GM21825 (cell line): ENCODE data around the gene RHOT2.

Source experiments
- ATAC-seq: cut with Tn5 transposase; IDR thresholded peaks from one replicate; pipeline ENCODE4 v1.9.1; 2021; ENCODE audit warnings: mild to moderate bottlenecking, moderate library complexity; ENCODE audit not compliant: unreplicated experiment

The RHOT2 gene

DNA sequence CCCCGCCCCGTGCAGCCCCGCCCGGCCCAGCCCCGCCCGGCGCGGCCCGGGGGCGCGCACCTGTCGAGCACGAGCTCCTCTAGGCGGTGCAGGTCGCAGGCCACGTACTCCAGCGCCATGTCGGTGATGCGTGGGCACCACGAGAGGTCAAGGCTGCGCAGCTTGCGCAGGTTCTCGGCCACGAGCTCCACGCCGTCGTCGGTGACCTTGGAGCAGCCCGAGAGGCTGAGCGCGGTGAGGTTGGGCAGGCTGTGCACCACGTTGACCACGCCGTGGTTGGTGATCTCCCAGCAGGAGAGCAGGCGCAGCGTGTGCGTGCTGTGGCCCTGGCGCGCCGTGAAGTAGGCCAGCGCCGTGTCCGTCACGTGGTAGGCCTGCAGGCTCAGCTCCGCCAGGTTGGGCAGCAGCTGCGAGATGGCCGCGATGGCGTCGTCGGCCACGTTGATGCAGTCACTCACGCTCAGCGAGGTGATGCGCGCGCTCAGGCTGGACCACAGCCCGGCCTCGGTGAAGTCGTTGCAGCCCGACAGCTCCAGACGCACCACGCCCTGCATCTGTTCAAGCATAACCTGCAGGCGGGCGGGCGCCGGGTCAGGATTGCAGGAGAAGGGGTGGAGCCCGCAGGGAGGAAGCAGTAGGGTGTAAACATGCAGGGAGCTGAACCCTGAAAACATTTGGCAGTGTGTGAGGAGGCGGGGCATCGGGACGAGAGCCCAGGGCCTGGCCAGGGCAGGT is 27.6 kb downstream of the RHOT2 start:
- ATAC-seq, result no peak

GRCh38 chr16:698911-699671 is 31.2 kb downstream of the RHOT2 start:
- ATAC-seq, result no peak

DNA sequence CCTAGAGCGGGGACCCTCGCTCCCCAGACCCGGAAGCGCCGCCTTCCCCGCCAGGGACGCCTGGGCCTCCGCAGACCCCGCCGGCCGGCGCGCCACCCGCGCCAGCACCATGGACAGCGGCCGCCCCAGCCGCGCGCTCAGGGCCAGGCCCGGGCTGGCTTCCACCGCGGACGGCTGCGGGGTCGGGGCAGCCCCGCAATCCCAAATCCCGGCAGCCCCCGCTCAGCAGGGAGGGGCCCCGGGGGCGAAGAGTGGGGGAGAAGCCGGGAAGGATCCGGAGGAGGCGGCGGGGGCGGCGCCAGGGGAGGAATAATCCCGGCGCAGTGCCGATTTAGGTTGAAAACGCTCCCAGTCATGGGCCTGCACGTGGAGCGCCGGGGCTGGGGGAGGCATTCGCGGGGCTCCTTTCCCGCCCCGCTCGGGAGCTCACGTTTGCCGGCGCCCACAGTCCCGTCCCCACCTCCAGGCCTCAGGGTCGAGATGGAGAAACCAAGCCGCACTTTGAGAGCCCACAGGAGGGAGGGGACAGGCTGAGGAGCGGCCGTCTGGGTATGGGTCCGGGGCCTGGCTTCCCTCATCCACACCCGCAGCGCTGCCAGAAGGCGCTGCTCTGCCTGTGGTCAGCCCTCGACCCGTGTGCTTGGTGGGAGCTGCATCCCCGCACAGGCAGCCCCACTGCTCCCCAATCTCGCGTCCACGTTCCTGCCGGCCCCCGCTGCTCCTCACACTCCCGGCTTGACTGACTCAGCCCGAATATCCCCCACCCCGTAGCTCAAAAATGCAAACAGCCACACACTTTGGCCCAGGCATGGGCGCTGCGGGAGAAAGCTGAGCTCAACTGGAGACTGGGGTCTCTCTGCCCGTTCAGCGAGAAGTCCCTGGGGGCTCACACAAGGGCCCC is 33.0 kb downstream of the RHOT2 start:
- no peak for ATAC-seq

GRCh38 chr16:702341-702740 is 34.4 kb downstream of the RHOT2 start:
- ATAC-seq, result no peak

- no peak for ATAC-seq
Observed at GRCh38 chr16:703406-703805, 35.5 kb downstream of the RHOT2 start.

DNA sequence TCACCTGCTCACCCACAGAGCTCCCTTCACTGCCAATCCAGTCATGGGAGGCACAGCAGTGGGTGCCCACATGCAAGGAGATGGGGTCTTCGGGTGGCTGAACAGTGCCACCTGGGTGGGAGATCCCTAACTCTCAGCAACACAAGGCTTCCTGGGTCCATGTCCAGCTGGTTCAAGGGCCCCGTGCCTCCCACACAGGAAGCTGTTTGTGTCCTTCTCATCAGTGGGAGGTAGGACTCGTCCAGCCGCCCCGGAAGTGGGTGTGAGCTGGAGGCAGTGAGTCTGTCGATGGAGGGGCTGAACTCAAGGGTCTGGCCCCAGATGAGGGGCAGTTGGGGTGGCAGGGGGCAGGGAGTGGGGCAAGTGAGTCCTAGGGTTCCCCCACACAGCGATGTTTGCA is 36.1 kb downstream of the RHOT2 start:
- ATAC-seq, result no peak

- no peak for ATAC-seq
Observed at GRCh38 chr16:704552-705380, 36.8 kb downstream of the RHOT2 start.

GRCh38 chr16:705431-706188 is 37.7 kb downstream of the RHOT2 start, which contains the start of gene FBXL16:
FBXL16 (minus strand) TSS chr16:705801; CDS start chr16:697405, 8,396 bp downstream.
- ATAC-seq, result no peak

- ATAC-seq, result no peak
Observed at GRCh38 chr16:706189-707061, 38.5 kb downstream of the RHOT2 start.

- no peak for ATAC-seq
Observed at GRCh38 chr16:707062-707538, 39.2 kb downstream of the RHOT2 start.

DNA sequence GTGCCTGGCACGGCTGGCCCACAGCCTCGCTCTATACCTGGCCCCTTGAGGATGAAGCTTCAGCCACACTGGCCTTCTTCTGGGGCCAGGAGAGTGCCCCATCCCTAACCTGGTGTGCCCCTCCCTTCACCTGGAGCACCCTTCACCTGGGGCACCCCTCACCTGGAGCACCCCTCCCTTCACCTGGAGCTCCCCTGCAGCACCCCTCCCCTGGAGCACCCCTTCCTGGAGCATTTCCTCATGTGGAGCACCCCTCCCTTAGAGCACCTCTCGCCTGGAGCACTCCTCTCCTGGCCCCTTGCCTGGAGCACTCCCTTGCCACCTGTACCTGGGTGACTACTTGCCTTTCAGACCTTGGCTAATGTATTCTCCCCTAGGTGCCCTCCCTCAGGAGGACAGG is 40.1 kb downstream of the RHOT2 start:
- no peak for ATAC-seq

- ATAC-seq, result no peak
Observed at GRCh38 chr16:708959-709358, 41.0 kb downstream of the RHOT2 start.

GRCh38 chr16:709566-710499 is 41.9 kb downstream of the RHOT2 start:
- ATAC-seq, result no peak

DNA sequence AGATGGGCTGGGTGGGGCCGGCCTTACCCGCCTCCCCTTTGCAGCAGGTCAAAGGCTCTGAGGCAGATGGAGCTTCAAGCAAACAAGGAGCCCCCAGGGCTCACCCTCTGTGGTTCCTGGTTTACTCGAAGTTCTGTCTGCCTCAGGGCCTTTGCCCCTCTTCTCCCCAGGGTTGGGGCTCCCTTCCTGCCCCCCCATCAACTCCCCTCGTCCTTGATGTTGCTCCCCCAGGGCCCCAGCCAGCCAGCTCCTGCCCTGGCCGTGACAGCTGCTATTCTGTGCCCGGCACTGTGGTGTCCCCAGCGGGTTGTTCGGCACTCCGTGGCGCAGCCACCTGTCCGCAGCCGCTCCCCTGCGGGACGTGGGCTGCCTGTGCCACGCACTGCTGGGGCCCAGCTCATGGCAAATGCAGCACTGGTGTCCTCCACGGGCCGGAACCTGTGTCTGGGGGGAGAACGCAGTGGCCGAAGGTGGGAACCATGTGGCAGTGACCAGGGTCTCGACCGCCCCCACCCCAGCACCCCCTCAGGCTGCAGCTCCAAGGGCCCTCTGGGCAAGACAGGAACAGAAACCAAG is 42.7 kb downstream of the RHOT2 start:
- ATAC-seq, result no peak

DNA sequence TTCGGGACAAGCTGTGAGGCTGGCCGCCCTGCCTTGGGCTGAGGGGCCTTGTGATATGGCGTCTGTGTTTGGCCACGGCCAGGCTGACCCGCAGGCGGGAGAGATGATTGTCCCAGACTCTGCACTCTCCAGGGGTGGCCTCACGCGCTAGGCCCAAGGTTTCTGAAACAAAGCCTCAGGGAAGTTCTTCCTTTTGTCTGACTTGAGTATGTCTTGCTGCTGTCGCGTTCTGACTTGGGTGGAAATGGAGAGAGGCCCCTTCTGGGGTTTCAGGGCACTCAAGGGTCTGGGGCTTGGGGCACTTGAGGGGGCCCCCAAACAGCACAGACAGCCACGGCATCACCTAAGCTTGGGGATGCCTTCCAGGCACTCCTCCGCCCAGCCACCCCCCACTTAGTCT is 43.2 kb downstream of the RHOT2 start:
- ATAC-seq, result no peak

DNA sequence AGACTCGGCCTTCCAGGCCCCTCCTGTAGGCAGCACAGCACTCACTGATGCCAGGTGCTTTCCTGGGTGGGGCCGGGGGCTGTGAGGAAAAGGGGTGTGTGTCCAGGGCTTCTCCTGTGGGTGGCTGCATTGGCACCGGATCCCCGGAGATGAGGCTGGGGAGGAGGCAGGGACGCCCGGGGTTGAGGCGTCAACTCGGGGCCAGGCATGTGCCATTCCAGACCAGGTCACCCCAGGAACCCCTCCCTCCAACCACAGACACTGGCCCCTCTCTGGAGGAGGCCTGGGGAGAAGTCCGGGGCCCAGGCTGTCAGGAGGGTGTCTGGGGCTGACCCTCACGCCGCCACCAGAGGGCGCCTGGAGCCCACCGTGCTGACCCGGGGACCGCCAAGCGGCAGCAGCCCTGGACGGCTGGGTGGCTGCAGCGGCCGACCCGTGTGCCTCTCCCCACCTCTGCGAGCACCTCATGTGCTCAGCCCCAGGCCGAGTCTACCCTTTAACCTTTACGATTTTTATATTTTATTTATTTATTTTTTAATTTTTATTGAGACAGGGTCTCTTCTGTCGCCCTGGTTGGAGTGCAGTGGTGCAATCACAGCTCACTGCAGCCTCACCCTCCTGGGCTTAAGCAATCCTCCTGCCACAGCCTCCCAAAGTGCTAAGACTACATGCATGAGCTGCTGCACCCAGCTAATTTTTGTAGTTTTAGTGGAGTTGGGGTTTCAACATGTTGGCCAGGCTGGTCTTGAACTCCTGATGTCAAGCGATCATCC is 43.8 kb downstream of the RHOT2 start:
- no peak for ATAC-seq
